Sigmoid colon (tissue), 4 donors: Measurements from ENCODE around the gene GPR61.

Source experiments
- EP300 ChIP-seq, 4 donors: sonication (generic); formaldehyde crosslinking; IDR thresholded peaks; one replicate each; pipeline ENCODE4 v1.6.1; 2017; ENCODE audit warnings: antibody characterized with exemption in 4 of 4
- POLR2AphosphoS5 ChIP-seq, 4 donors: sonication (generic); formaldehyde crosslinking; IDR thresholded peaks; one replicate each; pipeline ENCODE4 v1.6.1; 2017; ENCODE audit warnings: antibody characterized with exemption in 4 of 4
- TF ChIP-seq, protein P1 (sequence below), 4 experiments: fragments of 450-650 bp in 3 of 4; fragments of 200-600 bp in 1 of 4; IDR thresholded peaks; one replicate each; pipeline ENCODE4 v1.5.1; 2016 to 2019; ENCODE audit warnings: antibody characterized with exemption in 4 of 4, mild to moderate bottlenecking in 3 of 4, moderate library complexity in 2 of 4

GRCh38 chr1:109527846-109528695 is 11.6 kb upstream of the GPR61 start:
- TF ChIP-seq, protein P1, sequence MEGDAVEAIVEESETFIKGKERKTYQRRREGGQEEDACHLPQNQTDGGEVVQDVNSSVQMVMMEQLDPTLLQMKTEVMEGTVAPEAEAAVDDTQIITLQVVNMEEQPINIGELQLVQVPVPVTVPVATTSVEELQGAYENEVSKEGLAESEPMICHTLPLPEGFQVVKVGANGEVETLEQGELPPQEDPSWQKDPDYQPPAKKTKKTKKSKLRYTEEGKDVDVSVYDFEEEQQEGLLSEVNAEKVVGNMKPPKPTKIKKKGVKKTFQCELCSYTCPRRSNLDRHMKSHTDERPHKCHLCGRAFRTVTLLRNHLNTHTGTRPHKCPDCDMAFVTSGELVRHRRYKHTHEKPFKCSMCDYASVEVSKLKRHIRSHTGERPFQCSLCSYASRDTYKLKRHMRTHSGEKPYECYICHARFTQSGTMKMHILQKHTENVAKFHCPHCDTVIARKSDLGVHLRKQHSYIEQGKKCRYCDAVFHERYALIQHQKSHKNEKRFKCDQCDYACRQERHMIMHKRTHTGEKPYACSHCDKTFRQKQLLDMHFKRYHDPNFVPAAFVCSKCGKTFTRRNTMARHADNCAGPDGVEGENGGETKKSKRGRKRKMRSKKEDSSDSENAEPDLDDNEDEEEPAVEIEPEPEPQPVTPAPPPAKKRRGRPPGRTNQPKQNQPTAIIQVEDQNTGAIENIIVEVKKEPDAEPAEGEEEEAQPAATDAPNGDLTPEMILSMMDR (IDR thresholded peaks at IDR 0.05): no peak
- no peak for TF ChIP-seq EP300 (IDR thresholded peaks at IDR 0.05)
- no peak for TF ChIP-seq POLR2AphosphoS5 (IDR thresholded peaks at IDR 0.05)
